UCSD-AML1 (cell line): ENCODE measurements around the gene CAPRIN1.
A peak's percentile ranks its signal among the peaks of the same experiment; 100 is the strongest.

Source experiments
- DNase-seq: peaks from one replicate; lab custom pipeline; 2025; ENCODE audit not compliant: unreplicated experiment; lab: John Stamatoyannopoulos, UW

The CAPRIN1 gene, protein sequence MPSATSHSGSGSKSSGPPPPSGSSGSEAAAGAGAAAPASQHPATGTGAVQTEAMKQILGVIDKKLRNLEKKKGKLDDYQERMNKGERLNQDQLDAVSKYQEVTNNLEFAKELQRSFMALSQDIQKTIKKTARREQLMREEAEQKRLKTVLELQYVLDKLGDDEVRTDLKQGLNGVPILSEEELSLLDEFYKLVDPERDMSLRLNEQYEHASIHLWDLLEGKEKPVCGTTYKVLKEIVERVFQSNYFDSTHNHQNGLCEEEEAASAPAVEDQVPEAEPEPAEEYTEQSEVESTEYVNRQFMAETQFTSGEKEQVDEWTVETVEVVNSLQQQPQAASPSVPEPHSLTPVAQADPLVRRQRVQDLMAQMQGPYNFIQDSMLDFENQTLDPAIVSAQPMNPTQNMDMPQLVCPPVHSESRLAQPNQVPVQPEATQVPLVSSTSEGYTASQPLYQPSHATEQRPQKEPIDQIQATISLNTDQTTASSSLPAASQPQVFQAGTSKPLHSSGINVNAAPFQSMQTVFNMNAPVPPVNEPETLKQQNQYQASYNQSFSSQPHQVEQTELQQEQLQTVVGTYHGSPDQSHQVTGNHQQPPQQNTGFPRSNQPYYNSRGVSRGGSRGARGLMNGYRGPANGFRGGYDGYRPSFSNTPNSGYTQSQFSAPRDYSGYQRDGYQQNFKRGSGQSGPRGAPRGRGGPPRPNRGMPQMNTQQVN

DNA sequence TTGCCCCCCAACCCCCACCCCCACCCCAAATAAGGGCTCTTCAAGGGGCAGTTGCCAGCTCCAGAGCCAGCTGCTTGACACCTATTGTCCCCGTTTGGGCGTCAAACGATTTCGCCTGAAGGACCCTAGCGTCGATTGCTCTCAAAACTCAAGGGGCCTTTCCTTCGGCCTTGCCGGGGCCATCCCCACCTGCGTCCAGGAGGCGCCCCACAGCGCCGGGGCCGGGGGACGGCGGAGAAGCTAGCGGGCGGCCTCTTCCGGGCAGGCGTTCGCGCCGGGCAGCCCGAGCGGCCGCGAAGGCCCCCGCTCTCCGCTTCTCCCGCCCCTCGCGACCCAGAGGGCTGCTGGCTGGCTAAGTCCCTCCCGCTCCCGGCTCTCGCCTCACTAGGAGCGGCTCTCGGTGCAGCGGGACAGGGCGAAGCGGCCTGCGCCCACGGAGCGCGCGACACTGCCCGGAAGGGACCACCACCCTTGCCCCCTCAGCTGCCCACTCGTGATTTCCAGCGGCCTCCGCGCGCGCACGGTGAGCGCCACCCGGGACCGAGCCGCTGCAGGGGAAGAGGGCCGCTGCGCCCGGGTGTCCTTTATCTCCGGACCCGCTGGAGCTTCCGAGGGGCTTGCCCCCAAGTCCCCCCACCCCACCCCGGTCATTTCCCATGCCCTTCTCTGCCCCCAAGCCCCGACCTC, at the start of gene CAPRIN1:
Gene CAPRIN1 (plus strand): TSS at position 383 of the 687 bp plus-strand sequence. CDS start 690 bp downstream, outside the sequence.
- peak; percentile 93 for DNase-seq

DNA sequence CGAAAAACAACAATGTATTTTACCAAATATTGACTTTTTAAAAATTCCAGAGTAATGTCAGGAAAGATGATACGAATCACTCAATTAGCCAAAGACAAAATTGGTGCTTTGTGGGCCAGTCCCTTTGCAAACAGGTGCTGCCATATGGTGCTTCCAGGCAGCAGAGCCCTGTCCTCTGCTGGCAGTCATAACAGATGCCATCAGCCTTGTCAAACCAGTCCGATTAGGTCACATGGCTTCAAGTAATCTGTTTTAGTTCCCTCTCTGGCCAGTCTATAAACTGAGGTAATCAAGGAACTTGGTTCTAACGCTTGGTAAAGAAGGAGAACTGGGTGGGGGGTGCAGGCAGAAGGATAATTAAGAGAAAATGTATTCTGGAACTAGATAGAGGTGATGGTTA, 49.1 kb upstream of the CAPRIN1 start:
- DNase-seq, result no peak

DNA sequence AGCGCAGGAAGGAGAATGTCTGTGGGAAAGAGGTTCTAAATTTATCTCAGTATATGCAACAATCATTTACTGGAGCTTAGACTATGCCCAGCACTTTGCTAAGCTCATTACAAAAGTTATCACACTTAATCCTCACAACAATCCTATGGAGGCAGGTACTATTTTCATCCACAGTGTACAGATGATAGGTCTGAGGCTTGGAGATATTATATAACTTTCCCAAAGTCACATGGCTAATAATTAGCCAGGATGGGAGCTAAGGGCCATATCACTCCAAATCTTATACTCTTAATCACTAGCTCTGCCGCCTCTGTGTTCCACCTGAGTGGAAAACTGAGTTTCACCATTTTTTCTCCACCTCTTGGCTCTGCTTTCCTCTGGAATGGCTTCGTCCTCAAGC, 47.3 kb upstream of the CAPRIN1 start:
- DNase-seq, result no peak

DNA sequence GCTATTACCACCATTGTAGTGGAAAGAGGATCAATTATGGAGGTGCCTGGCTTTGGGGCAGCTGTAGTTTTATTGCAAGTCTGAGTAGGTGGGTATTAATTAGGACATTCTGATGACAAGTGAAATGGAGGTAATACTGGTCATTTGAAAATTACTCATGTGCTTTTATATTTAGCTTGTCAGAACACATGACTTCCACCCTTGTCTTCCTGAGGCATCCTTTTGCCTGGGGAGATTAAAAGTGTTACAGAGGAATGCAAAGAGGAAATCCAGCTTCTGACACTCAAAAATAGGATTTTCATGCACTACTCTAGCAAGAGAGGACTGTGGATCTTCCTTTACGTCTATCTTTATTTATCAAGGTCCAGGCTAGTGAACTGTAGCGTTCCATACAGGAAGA, 44.7 kb upstream of the CAPRIN1 start:
- DNase-seq, result no peak

DNA sequence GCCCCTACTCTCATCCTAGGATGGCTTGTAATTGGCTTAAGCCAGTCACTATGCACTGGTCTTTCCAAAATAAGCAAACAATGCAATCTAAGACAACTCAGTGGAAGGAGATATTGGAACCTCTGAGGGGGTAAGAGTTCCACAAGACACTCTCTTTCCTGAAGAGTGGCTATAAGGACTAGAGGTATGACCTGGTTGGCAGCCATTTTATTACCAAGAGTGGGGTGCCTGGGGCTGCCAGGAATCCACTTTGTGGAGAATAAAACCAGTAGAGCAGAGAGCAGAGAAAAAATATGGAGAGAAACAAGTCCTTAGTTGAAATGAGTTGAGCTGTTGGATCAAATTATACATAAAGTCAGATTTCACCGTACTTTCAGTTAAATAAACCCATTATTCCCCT, 38.8 kb upstream of the CAPRIN1 start:
- DNase-seq, result no peak

DNA sequence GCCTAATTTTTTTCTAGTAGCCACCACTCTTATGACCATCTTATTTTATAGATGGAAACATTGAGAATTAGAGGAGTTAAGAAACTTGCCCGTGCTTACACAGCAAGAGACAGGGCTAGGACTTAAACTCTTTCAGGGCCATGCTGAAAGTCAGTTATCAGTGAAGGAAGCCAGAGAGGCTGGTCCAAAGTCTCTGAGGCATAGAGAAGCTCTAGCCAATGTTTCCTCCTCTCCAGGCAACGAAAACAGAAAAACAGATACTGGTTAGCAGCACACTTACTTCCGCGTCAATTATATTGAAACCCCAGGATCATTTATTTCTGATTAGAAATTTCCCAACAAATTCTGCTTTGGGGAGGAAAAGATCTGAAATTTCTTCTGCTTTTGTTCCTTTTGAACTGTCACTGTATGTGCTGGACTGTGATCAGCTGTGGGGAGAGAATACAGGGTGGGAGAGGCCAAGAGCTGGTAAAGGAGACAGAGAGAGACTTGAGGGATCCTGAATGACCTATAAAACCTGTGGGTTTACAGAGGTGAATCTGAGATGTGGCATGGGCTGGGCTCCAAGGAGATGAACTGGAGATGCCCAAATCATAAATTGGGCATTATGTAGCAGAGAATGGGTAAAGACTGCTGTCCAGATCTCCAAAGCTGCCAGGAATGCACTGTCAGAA, 37.5 kb upstream of the CAPRIN1 start:
- no peak for DNase-seq

DNA sequence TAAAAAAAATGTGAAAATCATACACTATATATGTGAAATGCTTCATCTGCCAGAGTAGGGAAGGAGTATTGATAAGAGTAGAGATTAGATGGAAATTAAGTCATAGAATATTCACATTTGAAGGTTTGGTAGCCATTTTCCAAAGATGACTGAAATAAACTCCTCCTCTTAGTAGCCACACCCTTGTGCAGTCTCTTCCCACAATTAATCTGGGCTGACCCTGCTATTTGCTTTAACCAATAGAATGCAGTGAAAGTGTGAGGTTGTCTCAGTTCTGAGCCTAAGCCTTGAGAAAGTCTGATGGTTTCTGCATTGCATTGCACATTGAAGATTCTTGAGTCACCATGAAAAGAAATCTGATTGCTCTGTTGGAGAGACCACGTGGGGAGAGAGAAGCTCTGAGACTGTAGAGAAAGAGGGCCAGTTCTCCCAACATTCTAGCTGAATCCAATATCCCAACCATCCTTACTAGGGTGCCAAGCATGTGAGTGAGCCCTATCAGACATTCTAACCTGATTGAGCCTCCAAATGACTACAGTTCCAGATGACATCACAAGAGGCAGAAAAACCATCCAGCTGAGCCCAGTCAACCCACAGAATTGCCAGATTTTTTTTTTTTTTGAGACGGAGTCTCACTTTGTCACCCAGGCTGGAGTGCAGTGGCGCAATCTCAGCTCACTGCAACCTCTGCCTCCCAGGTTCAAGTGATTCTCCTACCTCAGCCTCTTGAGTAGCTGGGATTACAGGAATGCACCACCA, 29.4 kb upstream of the CAPRIN1 start:
- no peak for DNase-seq

DNA sequence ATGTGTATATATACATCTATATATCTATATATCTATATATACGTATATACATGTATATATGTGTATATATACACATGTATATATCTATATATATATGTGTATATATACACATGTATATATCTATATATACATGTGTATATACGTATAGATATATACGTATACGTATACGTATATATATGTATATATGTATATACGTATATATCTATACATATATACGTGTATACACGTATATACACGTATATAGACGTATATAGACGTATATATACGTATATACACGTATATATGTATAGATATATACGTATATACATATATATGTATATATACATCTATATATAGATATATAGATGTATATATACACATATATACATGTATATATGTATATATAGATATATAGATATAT, 25.1 kb upstream of the CAPRIN1 start:
- DNase-seq, result no peak

DNA sequence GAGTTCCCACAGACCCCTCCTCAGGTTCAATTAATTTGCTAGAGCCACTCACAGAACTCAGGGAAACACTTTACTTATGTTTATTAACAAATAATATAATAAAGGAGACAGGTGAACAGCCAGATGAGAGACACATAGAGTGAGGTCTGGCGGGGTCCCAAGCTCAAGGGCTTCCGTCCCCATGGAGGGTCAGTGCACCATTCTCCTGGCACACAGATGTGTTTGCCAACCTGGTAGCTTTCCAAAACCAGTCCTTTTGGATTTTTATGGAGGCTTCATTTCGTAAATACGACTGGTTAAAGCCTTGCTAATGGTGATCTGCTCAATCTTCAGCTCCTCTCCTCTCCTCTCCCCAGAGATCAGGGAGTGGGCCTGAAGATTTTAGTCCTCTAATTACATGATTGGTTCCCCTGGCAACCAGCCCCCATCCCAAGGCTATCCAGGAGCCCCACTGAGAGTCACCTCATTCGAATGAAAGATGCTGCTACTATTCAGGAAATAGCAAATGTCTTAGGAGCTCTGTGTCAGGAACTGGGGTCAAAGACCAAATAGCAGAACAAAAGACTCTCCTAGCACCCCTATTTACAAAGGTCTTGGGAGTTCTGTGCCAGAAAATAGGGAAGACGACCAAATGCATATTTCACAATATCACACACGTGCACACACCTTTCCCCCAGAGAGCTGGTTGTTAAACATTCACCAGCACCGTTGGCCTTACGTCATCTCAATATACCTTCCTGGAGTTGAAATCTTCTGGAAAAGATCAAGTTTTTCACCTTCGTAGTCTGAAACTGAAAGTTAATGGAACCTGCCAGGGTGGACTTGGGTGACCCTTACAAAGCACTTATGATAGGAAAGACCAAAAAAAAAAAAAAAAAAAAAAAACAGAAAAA, 23.8 kb upstream of the CAPRIN1 start:
- no peak for DNase-seq

DNA sequence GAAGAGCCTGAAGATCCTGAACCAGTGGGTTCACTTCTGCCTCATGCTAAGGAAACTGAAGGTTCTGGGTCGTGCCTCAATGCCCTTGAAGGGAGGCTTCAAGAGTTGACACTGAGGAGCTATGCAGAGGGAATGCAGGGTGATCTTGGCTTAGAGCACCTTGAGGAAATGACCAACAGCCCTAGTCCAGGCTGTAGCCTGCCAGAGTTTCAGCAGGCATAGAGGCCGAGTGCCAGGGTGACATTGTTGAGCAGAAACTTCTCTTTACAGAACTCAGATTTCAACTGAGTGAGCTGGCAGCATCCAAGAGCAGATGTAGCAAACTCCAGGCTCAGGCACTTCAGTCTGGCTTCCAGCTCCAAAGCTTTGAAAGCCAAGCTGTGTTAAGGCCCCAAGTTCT, 23.1 kb upstream of the CAPRIN1 start:
- DNase-seq, result no peak

DNA sequence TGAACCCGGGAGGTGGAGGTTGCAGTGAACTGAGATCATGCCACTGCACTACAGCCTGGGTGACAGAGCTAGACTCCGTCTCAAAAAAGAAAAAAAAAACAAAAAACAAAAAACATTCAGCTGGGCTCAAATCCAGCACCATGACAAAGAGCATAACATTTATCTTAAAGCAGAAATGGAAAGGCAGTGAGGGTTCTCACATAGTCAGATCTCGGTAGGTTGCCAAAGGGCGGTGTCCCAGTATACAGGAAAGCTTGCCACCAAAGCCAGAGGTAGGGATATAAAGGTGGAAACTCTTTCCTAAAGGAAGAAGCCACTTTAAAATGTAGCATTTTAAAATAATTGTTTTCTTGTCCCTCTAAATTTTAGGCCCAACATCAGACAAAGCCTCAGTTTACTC, 22.4 kb upstream of the CAPRIN1 start:
- no peak for DNase-seq

DNA sequence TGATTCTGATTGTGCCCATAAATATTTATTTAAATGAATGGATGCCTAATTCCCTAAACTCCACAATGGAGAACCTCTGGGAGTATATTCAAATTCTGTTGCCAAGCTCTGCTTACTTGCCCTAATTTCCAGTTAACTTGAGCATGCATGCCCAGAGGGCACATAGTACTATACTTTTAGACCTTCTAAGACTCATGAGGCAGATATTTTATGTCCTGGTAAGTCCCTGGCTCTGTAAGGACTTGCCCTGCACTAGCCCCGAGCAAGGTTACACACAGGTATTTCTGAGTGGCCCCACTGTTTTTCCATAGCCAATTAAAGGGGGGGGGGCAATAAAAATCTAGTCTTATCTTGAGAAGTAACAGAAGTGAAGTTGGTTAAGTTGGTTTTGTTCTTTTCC, 21.1 kb upstream of the CAPRIN1 start:
- DNase-seq, result no peak

DNA sequence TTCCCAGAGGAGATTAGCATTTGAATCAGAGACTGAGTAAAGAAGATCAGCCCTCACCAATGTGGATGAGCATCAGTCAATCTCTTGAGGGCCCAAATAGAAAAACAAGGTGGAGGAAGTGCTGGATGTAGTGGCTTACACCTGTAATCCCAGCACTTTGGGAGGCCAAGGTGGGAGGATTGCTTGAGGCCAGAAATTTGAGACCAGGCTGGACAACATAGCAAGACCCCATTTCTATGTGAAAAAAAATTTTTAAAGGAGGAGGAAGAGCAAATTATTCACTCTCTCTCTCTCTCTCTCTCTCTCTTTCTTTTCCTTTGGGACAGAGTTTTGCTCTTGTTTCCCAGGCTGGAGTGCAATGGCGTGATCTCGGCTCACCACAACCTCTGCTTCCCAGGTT, 18.1 kb upstream of the CAPRIN1 start:
- no peak for DNase-seq

DNA sequence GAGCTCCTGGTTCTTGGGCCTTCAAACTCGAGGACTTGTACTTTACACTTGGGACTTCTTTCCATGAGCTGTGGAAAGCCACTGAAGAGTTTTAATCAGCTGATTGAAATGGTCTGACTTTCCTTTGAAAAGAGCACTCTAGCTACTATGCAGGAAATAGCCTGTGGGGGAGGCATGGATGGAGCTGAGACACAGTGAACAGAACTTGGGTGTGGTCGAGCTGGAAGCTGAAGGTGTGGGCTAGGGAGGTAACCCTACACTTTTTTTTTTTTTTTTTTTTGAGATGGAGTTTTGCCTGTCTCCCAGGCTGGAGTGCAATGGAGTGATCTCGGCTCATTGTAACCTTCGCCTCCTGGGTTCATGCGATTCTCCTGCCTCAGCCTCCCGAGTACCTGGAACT, 17.5 kb upstream of the CAPRIN1 start:
- no peak for DNase-seq

DNA sequence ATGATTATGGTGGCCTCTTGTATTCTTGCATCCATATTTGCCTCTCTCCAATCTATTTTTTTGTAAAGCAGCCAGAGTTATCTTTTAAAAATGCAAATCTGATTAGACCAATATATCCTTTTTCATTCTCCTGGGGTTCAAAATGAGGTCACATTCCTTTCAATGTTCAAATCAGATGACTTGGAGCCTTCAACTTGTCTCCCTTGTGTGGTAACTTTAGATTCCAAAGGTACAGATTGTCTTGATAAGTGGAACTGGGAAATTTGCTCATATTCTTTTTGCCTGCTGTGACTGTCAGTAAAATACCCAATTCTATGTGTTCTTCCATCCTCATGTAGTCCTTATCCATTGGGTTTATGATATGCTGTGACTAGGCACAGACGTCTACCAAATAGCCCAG, 15.1 kb upstream of the CAPRIN1 start:
- DNase-seq, result no peak

DNA sequence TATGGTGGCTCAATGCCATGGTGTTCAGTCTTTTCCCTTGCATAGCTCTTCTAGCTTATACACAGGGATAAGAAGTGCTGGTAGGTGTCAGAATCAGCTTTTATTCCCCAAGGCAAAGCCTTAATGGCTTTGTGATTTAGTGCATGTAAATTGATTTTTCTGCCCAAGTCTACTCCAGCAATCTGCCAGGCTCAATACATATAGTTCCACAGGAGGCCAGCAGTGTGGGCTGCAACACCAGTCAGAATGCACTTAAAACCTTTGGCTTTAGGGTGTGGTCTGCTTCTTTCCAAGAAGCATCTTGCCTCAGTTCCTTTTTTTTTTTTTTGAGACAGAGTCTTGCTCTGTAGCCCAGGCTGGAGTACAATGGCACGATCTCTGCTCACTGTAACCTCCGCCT, 14.5 kb upstream of the CAPRIN1 start:
- no peak for DNase-seq

DNA sequence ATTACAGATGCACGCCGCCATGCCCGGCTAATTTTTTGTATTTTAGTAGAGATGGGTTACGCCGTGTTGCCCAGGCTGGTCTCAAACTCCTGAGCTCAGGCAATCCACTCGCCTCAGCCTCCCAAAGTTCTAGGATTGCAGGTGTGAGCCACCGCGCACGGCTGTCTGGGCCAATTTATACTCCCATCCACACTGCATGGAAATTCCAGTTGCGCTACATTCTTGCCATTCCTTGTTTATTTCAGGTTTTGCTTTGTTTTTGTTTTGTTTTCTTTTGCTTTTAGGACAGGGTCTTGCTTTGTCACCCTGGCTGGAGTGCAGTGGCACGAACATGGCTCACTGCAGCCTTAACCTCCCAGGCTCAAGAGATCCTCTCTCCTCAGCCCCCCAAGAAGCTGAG, 11.0 kb upstream of the CAPRIN1 start:
- no peak for DNase-seq

DNA sequence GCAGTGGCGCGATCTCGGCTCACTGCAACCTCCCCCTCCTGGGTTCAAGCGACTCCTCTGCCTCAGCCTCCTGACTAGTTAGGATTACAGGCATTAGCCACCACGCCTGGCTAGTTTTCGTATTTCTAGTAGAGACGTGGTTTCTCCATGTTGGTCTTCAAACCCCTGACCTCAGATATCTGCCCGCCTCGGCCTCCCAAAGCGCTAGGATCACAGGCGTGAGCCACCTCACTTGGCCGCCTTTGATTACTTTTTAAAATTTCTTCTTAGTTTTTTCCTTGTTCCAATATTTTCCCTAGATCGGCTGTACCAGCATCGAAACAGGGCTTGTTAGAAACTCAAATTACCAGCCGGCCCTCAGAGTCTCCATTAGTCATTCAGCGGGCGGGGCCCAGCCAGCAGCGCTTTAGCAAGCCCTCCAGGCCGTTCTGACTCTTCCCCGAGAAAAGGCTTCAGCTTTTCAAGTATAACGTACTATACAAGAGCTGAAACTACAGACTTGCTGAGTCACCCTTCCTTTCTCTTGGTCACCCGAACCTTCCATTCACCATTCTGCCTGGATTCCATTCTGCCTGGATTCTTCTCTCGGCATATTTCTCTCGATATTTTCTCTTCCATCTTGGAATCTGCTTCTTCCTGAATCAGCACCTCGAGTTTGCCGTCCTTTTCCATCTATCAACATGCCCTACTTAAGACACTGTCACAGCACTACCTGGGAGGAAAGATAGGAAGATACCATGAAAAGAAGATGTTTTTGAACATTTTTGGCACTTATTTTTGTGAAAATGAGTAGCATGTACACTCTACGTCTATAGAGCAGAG, 6.7 kb upstream of the CAPRIN1 start:
- peak; percentile 56 for DNase-seq

DNA sequence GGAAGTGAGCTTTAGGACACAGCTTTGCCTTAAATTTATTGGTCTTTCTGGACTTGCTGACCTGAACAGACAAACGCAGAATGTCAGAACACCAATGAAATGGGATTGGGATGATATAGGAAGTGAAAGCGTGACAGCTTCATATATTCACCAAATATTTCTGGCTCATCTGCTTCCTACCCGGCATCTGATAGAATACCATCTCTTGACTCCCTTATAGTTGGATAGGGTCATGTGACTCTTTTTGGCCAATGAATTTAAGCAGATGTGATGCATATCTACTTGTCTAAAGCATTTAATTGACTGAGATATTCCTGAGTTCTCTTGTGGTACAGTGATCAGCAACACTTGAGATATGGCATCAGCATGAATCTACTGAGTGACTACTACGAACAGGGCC, 2.5 kb upstream of the CAPRIN1 start:
- DNase-seq, result no peak
